Measurements from ENCODE around the gene SKIC8.

Gene SKIC8

GRCh38 chr15:78322243-78322642 lies 22.8 kb upstream of the SKIC8 start:
- FAIRE-seq (no peak), DNase-seq (ENCODE audit: insufficient read length, low spot score) (no peak)

- no peak for DNase-seq (ENCODE audit: insufficient read length, low spot score)
- no peak for FAIRE-seq
These were observed 22.4 kb upstream of the SKIC8 start for GRCh38 chr15:78321786-78322185.

GRCh38 chr15:78321041-78321570 lies 21.7 kb upstream of the SKIC8 start:
- FAIRE-seq (no peak), DNase-seq (ENCODE audit: insufficient read length, low spot score) (no peak)

DNA sequence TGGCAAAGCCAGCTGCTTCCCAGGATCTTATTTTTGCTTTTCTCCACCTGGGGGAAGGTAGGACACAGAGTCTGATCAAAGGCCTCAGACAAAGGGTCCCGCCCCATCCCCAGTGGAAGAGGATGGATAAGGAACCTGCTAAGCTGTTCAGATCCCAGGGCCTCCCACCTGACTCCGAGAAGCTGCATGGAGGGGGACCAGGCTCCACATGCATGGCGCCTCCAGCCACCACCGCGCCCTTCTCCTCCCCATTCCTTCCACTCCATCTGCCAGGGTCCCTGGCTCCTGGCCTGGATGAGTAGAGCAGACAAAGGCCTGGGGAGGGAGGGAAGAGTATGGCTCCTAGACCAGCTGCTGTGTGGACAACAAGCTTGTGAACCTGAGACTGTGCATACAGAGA lies 20.8 kb upstream of the SKIC8 start:
- FAIRE-seq (no peak), DNase-seq (ENCODE audit: insufficient read length, low spot score) (no peak)

DNA sequence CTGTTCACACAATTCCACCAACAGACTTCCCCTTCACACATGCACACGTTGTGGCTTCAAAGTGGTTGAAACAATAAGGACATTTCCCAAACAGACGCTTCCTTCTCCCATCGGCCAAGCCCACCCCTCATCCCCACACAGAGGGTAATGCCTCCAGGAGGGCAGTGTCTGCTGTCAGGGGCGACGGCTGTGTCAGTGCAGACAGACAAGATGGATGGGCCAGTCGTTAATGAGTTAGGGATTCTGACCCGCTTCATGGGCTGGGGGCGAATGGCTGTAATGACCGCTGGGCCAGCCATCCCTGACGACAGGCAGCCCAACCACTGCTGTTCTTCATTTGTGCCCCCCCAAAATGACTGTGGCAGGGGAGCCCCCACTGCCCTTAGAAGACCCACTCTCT lies 20.2 kb upstream of the SKIC8 start:
- no peak for DNase-seq (ENCODE audit: insufficient read length, low spot score)
- no peak for FAIRE-seq

DNA sequence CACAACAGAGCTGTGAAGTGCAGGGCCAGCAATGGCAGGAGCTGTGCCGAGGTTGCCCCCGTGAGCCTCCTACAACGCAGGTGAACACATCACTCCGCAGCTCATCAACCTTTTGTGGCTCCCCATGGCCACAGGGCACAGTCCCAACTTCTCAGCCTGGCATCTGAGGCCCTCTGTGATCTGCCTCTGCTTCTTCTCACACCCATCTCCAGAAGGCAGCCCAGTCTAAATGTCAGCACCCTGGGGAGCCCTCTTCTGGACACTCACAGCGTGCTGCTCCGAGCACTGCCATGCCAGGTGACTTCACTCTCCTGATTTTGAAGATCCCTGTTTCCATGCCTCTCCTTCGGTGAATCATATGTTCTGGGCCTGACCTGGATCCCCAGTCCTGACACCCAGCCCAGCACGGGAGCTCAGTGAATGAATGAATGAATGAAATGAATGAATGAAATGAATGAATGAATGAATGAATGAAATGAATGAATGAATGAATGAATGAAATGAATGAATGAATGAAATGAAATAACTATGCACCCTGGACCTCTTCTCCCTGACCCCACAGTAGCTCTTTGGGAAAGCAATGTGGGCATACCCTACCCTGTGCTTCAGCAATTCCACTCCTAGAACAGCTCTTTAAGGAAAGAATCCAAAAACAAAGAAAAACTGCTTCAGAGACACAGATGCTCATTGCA lies 17.9 kb upstream of the SKIC8 start:
- FAIRE-seq = no peak

GRCh38 chr15:78316283-78317083 lies 17.1 kb upstream of the SKIC8 start:
- DNase-seq (ENCODE audit: insufficient read length, low spot score) (no peak), FAIRE-seq (no peak)

More for the DNA sequence above, 17.9 kb upstream of the SKIC8 start:
- no peak for DNase-seq (ENCODE audit: insufficient read length, low spot score)

GRCh38 chr15:78315686-78316282 lies 16.4 kb upstream of the SKIC8 start:
- FAIRE-seq (no peak), DNase-seq (ENCODE audit: insufficient read length, low spot score) (no peak)

- DNase-seq (ENCODE audit: insufficient read length, low spot score) = no peak
- FAIRE-seq = no peak
These were observed 14.8 kb upstream of the SKIC8 start for GRCh38 chr15:78314181-78314581.

DNA sequence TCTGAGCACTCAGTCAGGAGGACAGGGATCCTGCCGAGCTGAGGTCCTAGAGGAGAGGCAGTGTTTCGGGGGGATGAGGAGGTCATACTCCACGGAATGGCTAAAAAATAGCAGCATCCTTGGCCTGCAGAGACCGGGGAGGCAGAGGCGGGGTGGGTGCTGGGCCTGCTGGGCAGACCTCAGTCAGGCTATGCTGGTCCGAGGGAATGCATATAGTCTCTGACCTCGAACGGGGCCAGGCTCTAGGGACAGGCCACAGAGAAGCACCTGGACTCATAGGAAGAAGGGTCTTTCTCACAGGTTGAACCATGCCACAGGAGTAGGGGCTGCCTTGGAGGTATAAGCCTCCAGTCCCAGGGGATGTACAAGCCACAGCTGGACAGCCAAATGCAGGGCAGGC lies 14.0 kb upstream of the SKIC8 start:
- DNase-seq (ENCODE audit: insufficient read length, low spot score) = no peak
- no peak for FAIRE-seq

DNA sequence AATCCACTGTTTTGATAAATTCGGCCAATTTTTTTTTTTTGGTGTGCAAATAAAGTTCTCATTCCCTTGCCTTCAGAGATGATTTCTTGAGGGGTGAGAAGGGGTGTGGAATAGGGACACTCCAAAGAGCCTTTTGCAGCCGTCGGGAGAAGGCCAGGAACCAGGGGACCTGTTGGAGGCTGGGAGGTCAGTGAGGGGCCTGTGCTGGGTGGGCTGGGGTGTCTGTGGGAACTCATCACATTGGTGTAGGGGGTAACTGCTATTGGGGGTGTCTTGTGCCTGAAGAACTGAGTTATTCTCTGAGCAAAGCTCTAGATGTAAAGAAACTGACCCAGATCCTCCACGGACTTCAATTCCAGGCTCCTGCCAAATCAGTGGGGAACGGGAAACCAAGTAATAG lies 13.5 kb upstream of the SKIC8 start:
- DNase-seq (ENCODE audit: insufficient read length, low spot score) (no peak), FAIRE-seq (no peak)

GRCh38 chr15:78312536-78312935 lies 13.1 kb upstream of the SKIC8 start:
- DNase-seq (ENCODE audit: insufficient read length, low spot score) (no peak), FAIRE-seq (no peak)

DNA sequence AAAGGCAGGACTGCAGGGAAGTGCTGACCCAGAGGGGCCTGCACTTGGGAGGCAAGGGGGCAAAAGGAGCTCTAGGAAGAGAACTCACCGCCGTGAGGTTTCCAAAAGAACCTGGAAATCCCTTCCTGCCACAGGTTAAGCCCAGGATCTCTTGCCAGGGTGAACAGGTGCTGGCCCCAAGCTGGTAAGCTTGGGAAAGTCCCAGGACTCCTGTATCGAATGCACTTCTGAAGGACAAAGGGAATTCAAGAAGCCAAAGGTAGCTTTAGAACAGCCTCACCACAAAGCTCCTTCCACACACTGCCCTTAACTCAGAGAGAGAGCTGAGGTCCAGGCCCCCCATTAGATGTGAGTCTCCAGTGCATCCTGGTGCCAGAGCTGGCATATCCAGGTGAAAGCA lies 11.9 kb upstream of the SKIC8 start:
- no peak for FAIRE-seq

GRCh38 chr15:78308422-78309032 lies 9.1 kb upstream of the SKIC8 start:
- FAIRE-seq = no peak

More for the DNA sequence above, 11.9 kb upstream of the SKIC8 start:
- no peak for DNase-seq (ENCODE audit: insufficient read length, low spot score)

DNA sequence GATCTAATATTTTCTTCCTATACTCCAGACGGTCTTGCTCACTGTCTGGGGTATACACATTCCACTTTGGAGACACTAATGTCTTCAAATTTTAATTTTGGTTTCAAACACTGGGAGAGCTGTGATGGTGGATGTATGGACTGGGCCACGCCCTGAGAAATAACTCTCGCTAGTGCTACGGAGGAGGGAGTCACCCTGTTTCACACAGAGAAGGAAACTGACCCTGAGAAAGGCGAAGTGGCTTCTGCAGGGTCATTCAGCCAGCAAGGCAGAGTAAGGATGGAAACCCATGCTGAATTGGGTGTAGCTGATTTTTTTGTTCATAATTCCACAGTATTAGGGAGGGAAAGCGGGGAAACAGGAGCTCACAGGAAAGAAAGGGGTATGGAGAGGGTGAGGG lies 8.6 kb upstream of the SKIC8 start:
- FAIRE-seq = no peak
- DNase-seq (ENCODE audit: insufficient read length, low spot score) = no peak

More at GRCh38 chr15:78308422-78309032, 9.1 kb upstream of the SKIC8 start:
- peak; percentile 48 for DNase-seq (ENCODE audit: insufficient read length, low spot score)

DNA sequence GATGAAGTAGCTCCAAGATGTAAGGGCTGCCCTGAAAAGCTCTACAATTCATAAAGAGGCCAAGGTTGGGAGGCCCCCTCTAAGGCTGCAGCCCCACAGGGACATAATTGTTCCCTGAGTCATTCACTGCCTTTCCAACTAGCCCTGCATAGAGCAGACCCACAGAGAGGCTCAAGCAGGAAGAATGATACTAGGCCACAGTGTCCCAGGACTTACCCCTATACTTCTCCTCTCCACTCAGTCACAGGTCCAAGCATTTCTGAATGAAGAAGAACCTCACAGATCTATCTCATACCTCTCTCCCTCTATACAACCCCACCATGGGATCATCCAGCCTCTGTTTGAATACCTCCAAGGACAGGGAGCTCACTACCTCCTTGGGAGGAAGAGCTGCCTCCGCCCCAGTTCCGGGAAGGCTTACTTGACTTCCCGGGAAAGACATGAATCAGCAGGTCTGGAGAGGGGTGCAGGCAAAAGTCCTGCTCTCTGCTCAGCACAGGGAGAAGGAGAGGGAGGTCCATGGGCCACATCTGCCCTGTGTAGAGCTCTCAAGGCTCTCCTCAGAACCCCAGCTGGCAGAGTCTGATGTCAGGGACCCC lies 6.9 kb upstream of the SKIC8 start:
- no peak for FAIRE-seq
- no peak for DNase-seq (ENCODE audit: insufficient read length, low spot score)

GRCh38 chr15:78304216-78305066 lies 5.0 kb upstream of the SKIC8 start:
- FAIRE-seq (no peak), DNase-seq (ENCODE audit: insufficient read length, low spot score) (no peak)

DNA sequence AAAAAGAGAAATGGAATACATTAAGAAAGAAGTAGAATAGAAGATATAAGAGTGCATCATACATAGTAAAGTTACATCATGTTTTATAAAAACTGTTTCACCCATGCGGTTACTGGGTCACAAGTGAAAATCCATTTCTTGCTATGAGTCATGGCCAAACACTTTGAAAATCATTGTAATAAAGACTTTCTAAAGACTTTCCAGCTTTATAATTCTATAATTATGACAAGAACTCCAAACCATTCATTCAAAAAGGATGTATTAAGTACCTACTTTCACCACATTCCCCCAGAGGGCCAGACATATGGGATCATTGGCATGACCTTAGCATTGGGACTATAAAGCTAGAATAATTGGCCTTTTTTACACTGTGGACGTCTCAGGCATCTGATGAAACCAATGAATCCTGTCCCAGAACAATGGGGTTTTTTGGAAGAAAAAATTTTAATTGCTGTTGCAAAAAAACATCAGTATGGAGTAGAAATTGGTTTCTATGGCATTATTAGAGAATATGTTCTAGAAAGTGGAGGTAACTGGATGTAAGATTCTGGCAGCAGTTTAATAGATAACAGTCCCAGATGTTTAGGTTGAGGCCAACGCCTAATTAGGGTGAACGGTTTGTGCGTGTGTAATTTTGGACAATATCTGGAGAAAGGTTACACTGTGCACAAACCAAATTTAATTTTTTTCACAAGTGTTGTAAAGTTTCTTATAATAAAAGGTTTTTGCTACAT lies 3.3 kb upstream of the SKIC8 start:
- FAIRE-seq (no peak), DNase-seq (ENCODE audit: insufficient read length, low spot score) (no peak)

DNA sequence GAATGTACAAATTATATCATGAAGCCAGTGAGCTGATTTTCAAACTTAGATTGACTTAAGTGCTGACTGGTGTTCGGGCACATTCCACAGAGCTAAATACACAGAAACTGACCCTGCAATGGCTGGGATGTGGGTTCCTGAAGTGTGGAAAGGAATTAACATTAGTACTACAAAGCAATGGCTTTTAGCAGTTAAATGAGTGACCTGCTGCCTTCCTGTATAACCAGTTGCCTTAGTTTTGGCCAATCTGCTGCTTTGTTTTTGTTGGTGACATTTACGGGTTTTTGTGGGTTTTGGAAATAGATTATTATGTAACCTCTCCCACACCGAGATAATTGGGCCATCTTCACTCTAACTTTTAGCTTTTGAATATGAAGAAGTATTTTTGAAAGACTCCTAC lies 2.4 kb upstream of the SKIC8 start:
- FAIRE-seq = no peak
- no peak for DNase-seq (ENCODE audit: insufficient read length, low spot score)
